ENCODE data around the gene RNF223.

GRCh38 chr1:1047407-1047806 is 26.7 kb downstream of the RNF223 start:
- TF ChIP-seq EP300 (IDR thresholded peaks at IDR 0.05) (no peak), POLR2A (IDR thresholded peaks at IDR 0.05) (no peak), CTCF (IDR thresholded peaks at IDR 0.05) (no peak)

Data from stomach (tissue), 4 donors.